ENCODE measurements around the gene EZH1. TPM values are rescaled to one million over a fixed set of nuclear protein-coding genes. Genes with fewer than 3 reads are reported as not detected.

Gene EZH1
- polyA plus RNA-seq, 1 experiment, result 30.4 TPM

- ChIA-PET CTCF (interaction anchor here (0.9 to 1.6 kb wide), 6 partner anchors 15 to 81 kb away, joined by 3 to 8 read pairs (median 4); partner anchors contain the start of genes PLEKHH3 and PSMC3IP), POLR2A (no interaction called here)
- no peaks in the 10 kb centered on the region for H3K27me3 ChIP-seq (ENCODE audit: control insufficient read depth, insufficient read depth, low read length)
- peaks cover 2% of the 10 kb centered on the region; the same call in 1 of the 2 replicates for H3K36me3 ChIP-seq (ENCODE audit: control insufficient read depth, insufficient read depth, low read length)
- DNase-seq (ENCODE audit: low read depth), result no peak
- peak within 1 kb of the TSS; percentile 67 for H3K4me3 ChIP-seq (ENCODE audit: low read depth, low read length)
- no peak for TF ChIP-seq CTCF (IDR thresholded peaks at IDR 0.05; ENCODE audit: insufficient read depth, low read depth, low read length)
Observed at GRCh38 chr17:42659079-42659931, 85.5 kb downstream of the EZH1 start, which contains the start of gene TUBG2. Gene TUBG2 (plus strand): TSS chr17:42659284. CDS start chr17:42659504, 220 bp downstream.

DNA sequence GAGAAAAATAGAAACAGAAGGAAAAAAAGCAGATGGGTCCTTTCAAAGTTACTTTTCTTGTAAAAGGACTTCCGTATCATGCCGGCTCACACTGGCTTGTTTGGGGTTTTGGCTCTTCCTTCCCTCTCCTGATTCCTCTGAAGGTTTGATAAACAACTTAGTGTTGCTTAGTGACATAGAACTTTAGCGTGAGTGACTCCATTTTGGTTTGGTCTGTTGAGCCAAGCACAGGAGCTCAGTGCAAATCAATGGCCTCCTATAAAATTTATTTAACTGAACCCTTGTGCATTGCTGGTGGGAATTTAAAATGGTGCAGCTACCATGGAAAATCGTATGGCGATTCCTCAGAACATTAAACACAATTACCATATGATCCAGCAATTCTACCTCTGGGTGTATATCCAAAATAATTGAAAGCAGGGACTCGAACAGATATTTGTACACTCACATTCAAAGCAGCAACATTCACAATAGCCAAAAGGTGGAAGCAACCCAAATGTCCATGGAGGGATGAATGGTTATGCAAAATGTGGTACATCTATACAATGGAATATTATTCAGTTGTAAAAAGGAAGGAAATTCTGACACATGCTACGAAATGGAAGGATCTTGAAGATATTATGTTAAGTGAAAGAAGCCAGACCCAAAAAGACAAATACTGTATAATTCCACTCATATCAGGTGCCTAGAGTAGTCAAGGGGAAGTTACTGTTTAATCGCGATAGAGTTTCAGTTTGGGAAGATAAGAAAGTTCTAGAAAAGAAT is 86.8 kb downstream of the EZH1 start:
- H3K27me3 ChIP-seq (ENCODE audit: control insufficient read depth, insufficient read depth, low read length), result no peaks in the 10 kb centered on the region
- ChIA-PET POLR2A (no interaction called here), CTCF (interaction anchor here (0.6 to 1.4 kb wide), 3 partner anchors 19 to 436 kb away, joined by 3 to 5 read pairs (median 4); partner anchors contain the start of gene PLEKHH3)
- H3K4me3 ChIP-seq (ENCODE audit: low read depth, low read length), result no peak overlapping the region
- no peak for DNase-seq (ENCODE audit: low read depth)
- TF ChIP-seq CTCF (IDR thresholded peaks at IDR 0.05; ENCODE audit: insufficient read depth, low read depth, low read length), result no peak
- no peaks in the 10 kb centered on the region for H3K36me3 ChIP-seq (ENCODE audit: control insufficient read depth, insufficient read depth, low read length)

DNA sequence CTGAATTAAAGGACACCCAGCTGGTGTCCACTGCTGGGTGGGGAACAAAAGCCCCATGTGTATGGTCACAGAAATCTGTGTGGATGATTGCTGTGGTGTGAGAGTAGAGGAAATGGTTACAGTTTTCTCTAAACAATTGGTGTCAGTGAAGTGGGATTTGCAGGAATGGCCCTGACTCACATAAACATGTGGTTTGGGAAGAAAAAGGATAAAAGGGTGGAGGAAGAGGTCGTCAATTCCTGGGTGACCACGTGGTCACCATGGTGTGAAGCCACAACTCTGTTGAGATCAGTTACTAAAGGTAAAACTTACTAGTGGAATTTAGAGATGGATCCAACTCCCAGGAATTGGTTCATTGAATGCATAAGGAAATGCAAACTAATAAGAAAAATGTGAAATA is 89.3 kb downstream of the EZH1 start:
- H3K4me3 ChIP-seq (ENCODE audit: low read depth, low read length), result no peak overlapping the region
- ChIA-PET CTCF (no interaction called here), POLR2A (no interaction called here)
- H3K36me3 ChIP-seq (ENCODE audit: control insufficient read depth, insufficient read depth, low read length), result no peaks in the 10 kb centered on the region
- TF ChIP-seq CTCF (IDR thresholded peaks at IDR 0.05; ENCODE audit: insufficient read depth, low read depth, low read length), result no peak
- peak; percentile 31 for DNase-seq (ENCODE audit: low read depth)
- no peaks in the 10 kb centered on the region for H3K27me3 ChIP-seq (ENCODE audit: control insufficient read depth, insufficient read depth, low read length)

DNA sequence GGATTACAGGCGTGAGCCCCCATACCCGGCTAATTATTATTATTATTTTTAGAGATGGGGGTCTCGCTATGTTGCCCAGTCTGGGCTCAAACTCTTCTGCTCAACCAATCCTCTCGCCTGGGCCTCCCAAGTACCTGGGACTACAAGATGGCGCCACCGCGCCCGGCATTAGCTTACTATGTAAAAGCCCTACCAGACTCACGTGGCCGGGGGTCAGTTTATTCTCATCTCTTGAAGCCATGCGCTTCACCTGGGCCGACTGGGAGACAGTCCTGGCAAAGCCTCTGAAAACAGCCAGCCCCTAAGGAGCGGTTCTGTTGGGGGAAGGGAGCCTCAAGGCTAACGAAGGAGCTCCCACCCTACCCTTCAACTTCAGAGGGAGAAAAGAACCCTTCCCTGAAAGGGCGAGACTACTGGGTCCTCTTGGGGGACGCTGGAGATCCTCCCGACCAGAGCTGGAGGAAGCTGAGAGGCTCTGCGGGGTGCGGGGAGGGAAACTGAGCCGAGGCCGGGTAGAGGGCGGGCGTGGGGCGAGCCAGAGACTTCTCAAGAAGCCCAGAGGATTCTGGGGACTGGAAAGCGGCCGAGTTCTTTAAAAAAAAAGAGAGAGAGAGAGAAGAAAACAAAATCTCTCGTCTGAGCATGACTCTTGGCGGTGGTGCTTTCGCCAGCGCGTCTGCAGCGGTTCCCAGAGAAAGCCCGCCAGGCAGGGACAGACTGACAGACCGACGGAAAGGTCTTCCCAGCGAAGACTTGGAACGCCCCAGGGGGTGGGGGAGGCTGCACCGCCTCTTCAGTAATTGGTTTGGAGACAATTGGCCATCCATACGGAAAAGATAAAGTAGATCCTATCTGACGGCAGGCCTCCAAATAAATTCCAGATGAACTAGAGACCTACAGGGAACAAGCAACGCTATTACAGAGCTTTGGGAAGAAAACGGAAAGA is 91.4 kb downstream of the EZH1 start:
- no peak for TF ChIP-seq CTCF (IDR thresholded peaks at IDR 0.05; ENCODE audit: insufficient read depth, low read depth, low read length)
- POLR2A ChIA-PET, result interaction anchor here (0.5 to 0.6 kb wide), 2 partner anchors 10 to 21 kb away, joined by 4 read pairs; no protein-coding TSS in a partner anchor
- peak; percentile 63 for DNase-seq (ENCODE audit: low read depth)
- no peaks in the 10 kb centered on the region for H3K27me3 ChIP-seq (ENCODE audit: control insufficient read depth, insufficient read depth, low read length)
- H3K36me3 ChIP-seq (ENCODE audit: control insufficient read depth, insufficient read depth, low read length), result no peaks in the 10 kb centered on the region
- peak overlapping the region; percentile 10 for H3K4me3 ChIP-seq (ENCODE audit: low read depth, low read length)
- CTCF ChIA-PET, result interaction anchor here (1.0 to 1.3 kb wide), 3 partner anchors 10 to 30 kb away, joined by 3 read pairs; no protein-coding TSS in a partner anchor
